Right renal pelvis (tissue), 4 donors: ENCODE results near the gene DMRTC2. TPM values are rescaled to one million over a fixed set of nuclear protein-coding genes. Genes with fewer than 3 reads are reported as not detected.
"Not testable (repeated sequence)": the region's sequence is repeated elsewhere in the genome, so short reads cannot be mapped to it uniquely, and the experiment has no call there.

Experiments used
- DNase-seq, 4 donors: peaks; one replicate each; pipeline ENCODE4 v3.0.0-alpha.2; 2013; ENCODE audit warnings: low read depth in 4 of 4, low spot score in 3 of 4, missing footprints in 1 of 4
- polyA plus RNA-seq, 4 donors: library from polyadenylated mRNA; unstranded; fragments of 120-200 nt; gene quantifications; one replicate each; pipeline ENCODE4 v1.2.1, GENCODE V29; 2013; ENCODE audit not compliant: insufficient read length in 4 of 4

DMRTC2 gene
- polyA plus RNA-seq, 4 donors: 0.19 TPM; not detected in 3

- DNase-seq: no peak
Observed at GRCh38 chr19:41869374-41869955, 24.6 kb downstream of the DMRTC2 start.

GRCh38 chr19:41870401-41870873 is 25.6 kb downstream of the DMRTC2 start:
- DNase-seq: no peak

- no peak for DNase-seq
Observed at GRCh38 chr19:41871573-41872383, 26.9 kb downstream of the DMRTC2 start.

- no peak for DNase-seq
Observed at GRCh38 chr19:41872384-41872774, 27.5 kb downstream of the DMRTC2 start.

- DNase-seq: peak in 1 of 4 donors; percentile 42
Observed at GRCh38 chr19:41872775-41873647, 28.2 kb downstream of the DMRTC2 start.

- DNase-seq: not testable (repeated sequence)
Observed at GRCh38 chr19:41875973-41876372, 31.1 kb downstream of the DMRTC2 start.

- no peak for DNase-seq
Observed at GRCh38 chr19:41876847-41877832, 32.3 kb downstream of the DMRTC2 start, which contains the start of gene CD79A. CD79A (plus strand) TSS chr19:41877279; CDS start chr19:41877305, 26 bp downstream.

- no peak for DNase-seq
Observed at GRCh38 chr19:41877916-41878905, 33.4 kb downstream of the DMRTC2 start.

GRCh38 chr19:41879080-41879479 is 34.2 kb downstream of the DMRTC2 start:
- no peak for DNase-seq

GRCh38 chr19:41879670-41880328 is 35.0 kb downstream of the DMRTC2 start:
- DNase-seq: no peak

GRCh38 chr19:41880329-41880708 is 35.5 kb downstream of the DMRTC2 start:
- DNase-seq: no peak

- no peak for DNase-seq
Observed at GRCh38 chr19:41882568-41883462, 38.0 kb downstream of the DMRTC2 start, which contains the start of gene ARHGEF1. ARHGEF1 (plus strand) TSS chr19:41883184; CDS start chr19:41888083, 4,899 bp downstream.

GRCh38 chr19:41883463-41883820 is 38.6 kb downstream of the DMRTC2 start:
- DNase-seq: no peak

GRCh38 chr19:41883821-41884733 is 39.2 kb downstream of the DMRTC2 start:
- DNase-seq: peak; percentile 78 to 89 (median 83)

GRCh38 chr19:41886761-41887710 is 42.2 kb downstream of the DMRTC2 start:
- DNase-seq: no peak
